ENCODE data around the gene PLPP3.

DNA sequence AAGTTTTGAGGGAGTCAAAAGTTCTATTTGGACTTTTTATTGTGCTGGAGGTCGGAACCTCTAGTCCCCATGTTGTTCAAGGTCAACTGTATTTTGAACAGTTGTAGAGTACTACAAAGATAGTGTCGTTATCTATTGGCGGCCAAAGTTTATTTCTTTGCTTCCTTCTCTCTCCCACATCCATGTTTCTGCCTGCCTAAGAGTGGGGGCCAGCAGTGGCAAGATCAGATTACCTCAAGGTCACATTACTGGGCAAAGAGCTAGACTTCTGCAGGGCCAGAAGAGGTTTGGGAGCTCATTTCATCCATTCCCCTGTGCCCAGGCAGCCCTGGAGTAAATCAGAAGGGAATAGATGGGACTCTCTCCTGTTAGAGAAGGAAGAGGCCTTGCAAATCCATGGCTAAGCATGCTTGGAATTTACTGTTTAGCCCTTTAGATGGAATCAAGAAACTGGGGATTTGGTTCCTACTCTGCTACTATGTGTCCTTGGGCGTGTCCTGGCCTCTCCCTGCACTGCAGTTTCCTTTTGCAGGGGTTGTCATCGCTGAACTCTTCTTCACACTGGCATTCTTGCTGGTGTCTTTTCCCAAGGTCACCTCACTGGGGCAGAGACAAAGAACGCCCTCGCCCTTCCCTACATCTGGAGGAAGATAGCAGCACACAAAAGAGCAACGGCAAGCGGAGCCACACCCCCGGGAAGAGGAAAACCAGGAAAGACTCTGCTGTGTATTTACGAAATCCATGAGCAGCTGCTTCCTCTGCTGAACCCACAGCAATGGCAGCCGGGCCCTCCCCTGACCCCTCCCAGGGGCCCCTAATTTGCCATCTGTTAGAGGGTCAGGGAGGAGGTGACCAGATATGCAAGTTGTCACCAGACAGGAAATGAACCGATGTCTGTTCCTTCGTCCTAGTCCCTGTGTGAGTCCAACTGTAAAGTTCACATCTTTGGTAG is 73.3 kb downstream of the PLPP3 start:
- TF ChIP-seq, protein P1, sequence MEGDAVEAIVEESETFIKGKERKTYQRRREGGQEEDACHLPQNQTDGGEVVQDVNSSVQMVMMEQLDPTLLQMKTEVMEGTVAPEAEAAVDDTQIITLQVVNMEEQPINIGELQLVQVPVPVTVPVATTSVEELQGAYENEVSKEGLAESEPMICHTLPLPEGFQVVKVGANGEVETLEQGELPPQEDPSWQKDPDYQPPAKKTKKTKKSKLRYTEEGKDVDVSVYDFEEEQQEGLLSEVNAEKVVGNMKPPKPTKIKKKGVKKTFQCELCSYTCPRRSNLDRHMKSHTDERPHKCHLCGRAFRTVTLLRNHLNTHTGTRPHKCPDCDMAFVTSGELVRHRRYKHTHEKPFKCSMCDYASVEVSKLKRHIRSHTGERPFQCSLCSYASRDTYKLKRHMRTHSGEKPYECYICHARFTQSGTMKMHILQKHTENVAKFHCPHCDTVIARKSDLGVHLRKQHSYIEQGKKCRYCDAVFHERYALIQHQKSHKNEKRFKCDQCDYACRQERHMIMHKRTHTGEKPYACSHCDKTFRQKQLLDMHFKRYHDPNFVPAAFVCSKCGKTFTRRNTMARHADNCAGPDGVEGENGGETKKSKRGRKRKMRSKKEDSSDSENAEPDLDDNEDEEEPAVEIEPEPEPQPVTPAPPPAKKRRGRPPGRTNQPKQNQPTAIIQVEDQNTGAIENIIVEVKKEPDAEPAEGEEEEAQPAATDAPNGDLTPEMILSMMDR (IDR thresholded peaks at IDR 0.05; ENCODE audit: low read length) = no peak
- TF ChIP-seq EZH2 (IDR thresholded peaks at IDR 0.05; ENCODE audit: borderline replicate concordance, low read length) = no peak
